ENCODE measurements around the gene GPC5. TPM values are rescaled to one million over a fixed set of nuclear protein-coding genes. Genes with fewer than 3 reads are reported as not detected.

The GPC5 gene
- total and polyA plus RNA-seq, 2 donors, result 0.06 to 5.0 TPM

DNA sequence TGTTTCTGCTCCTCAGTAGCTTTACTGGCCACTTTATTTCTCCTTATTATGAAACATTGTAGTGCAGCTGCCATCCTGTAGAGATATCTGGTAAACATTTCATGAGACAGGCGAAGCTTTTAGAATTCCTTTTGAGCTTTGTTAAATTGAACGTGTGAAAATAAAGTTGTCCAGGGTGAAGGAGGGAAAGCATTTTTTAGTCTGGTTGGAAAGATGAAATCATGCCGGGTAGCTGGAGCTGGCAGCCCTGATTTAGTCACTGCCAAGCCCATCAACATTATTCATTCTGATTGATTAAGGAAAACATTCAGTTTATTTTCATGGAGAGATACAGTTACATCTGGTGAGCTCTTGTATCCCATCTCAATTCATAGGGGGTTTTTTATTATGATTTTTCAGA is 1502.0 kb downstream of the GPC5 start:
- H3K36me3 ChIP-seq (ENCODE audit: insufficient read depth), result no peaks in the 10 kb centered on the region
- WGBS, result 35% methylated on average over 3 of the region's 3 CpGs

DNA sequence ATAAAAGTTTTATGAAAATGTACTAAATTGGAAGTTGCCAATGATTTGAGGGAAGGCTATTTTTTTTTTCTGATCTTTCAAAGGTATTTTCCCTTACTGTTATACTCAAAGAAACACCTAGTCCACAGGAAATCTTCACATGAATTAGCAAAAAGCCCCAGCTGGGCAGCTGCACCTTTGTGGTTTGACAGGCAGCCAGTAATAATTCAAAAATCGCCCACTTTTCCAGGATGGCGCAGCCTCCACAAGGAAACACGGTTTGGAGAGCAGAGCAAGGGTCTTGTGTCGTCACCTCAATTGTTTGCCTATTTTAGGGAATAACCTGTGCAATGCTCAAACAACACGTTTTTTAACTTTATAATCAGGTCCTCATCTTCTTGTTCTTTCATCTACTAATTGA is 1503.3 kb downstream of the GPC5 start:
- 79% methylated on average over 5 of the region's 5 CpGs for WGBS
- Histone ChIP-seq H3K4me1 (ENCODE audit: insufficient read depth) (no peaks in the 10 kb centered on the region), H3K27ac (ENCODE audit: low read depth) (no peak overlapping the region), H3K36me3 (ENCODE audit: insufficient read depth) (no peaks in the 10 kb centered on the region), H3K4me3 (ENCODE audit: low read depth, low read length) (no peak overlapping the region)
- DNase-seq (ENCODE audit: extremely low spot score), result no peak

More for the DNA sequence above, 1502.0 kb downstream of the GPC5 start:
- H3K27ac ChIP-seq (ENCODE audit: low read depth), result no peak overlapping the region
- H3K4me1 ChIP-seq (ENCODE audit: insufficient read depth), result no peaks in the 10 kb centered on the region
- DNase-seq (ENCODE audit: extremely low spot score), result no peak
- H3K4me3 ChIP-seq (ENCODE audit: low read depth, low read length), result no peak overlapping the region

DNA sequence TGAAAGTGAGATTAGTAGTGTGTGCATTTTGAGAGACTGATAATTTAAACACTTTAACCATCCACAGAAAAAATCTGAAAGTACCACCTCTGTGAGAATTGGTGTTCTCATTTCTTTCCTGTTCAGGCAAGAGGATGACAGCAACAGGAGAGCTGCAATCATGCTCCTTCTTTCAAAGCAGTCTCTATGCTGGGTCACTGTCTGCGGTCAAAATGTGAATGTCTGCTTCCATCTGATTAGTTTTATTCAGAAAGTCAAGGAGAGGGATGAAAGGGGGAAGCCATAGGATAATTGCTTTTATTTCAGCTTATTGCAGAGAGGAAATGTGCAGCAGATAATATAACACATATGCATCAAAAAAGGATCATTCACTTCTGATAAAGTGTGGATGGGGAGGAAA is 1514.2 kb downstream of the GPC5 start:
- Histone ChIP-seq H3K4me3 (ENCODE audit: low read depth, low read length) (no peak overlapping the region), H3K36me3 (ENCODE audit: insufficient read depth) (no peaks in the 10 kb centered on the region), H3K4me1 (ENCODE audit: insufficient read depth) (no peaks in the 10 kb centered on the region), H3K27ac (ENCODE audit: low read depth) (no peak overlapping the region)
- WGBS, result 84% methylated on average over 1 of the region's 1 CpG
- DNase-seq (ENCODE audit: extremely low spot score), result no peak

- WGBS, result 90% methylated on average over 1 of the region's 1 CpG
- no peaks in the 10 kb centered on the region for H3K36me3 ChIP-seq (ENCODE audit: insufficient read depth)
- DNase-seq (ENCODE audit: extremely low spot score), result no peak
These were observed 1515.4 kb downstream of the GPC5 start for GRCh38 chr13:92913840-92914239.

More at GRCh38 chr13:92913840-92914239, 1515.4 kb downstream of the GPC5 start:
- no peak overlapping the region for H3K4me3 ChIP-seq (ENCODE audit: low read depth, low read length)
- H3K4me1 ChIP-seq (ENCODE audit: insufficient read depth), result no peaks in the 10 kb centered on the region
- no peak overlapping the region for H3K27ac ChIP-seq (ENCODE audit: low read depth)

Small RNAs within 50 kb of the gene (small RNA-seq; reads per million reads assigned to genes)
- not detected for gene AL356737.1
- gene FABP5P4, result not detected
- gene MIR548AS, result not detected
- gene RNU4ATAC3P, result not detected

Other genes starting within 250 kb of the GPC5 start
- 9.0 TPM for gene MIR17HG, start 50.9 kb upstream of the GPC5 start, total RNA-seq
- gene MIR17HG, start 50.9 kb upstream of the GPC5 start, polyA plus RNA-seq, result 0.53 TPM